H1 (cell line): ENCODE results near the gene GIMAP2. TPM values are rescaled to one million over a fixed set of nuclear protein-coding genes. Genes with fewer than 3 reads are reported as not detected.

ENCODE experiments used
- EZH2 ChIP-seq: fragments of 200-600 bp; sonication (generic); IDR thresholded peaks from 2 replicates; pipeline ENCODE4 v1.7.1; 2012; ENCODE audit warnings: low read depth, mild to moderate bottlenecking, moderate library complexity, low read length, inconsistent platforms; ENCODE audit not compliant: severe bottlenecking
- GABPA ChIP-seq: IDR thresholded peaks from 2 replicates; pipeline ENCODE4 v1.6.1; 2011; ENCODE audit warnings: mild to moderate bottlenecking, low read length, moderate library complexity, borderline replicate concordance; ENCODE audit not compliant: insufficient read depth
- MAFK ChIP-seq: IDR thresholded peaks from 2 replicates; pipeline ENCODE4 v1.6.1; 2012; ENCODE audit warnings: low read depth, mild to moderate bottlenecking, improper control_type of control experiment, low read length
- POU5F1 ChIP-seq: IDR thresholded peaks from 2 replicates; pipeline ENCODE4 v1.6.1; 2011; ENCODE audit warnings: low read depth, mild to moderate bottlenecking, low read length, moderate library complexity
- polyA plus RNA-seq, 7 experiments: library from polyadenylated mRNA; depleted of rRNA in 3 of 7; stranded (reverse) in 5 of 7; unstranded in 2 of 7; fragments of >200 nt in 5 of 7; fragments of 200-250 nt in 2 of 7; gene quantifications; 1 replicate in 5 of 7; 2 replicates in 1 of 7; 4 replicates in 1 of 7; pipeline versions ENCODE4 v1.2.1 to v1.2.3, GENCODE V29; 2011 to 2013; ENCODE audit warnings: missing spikeins in 2 of 7, mixed read lengths in 2 of 7
- total RNA-seq: library from RNA; stranded (reverse); fragmentation: NEBNext Ultra II Directional; extraction: Animal tissue kit (Norgen Biotek cat#: 25700); gene quantifications from 2 replicates; pipeline ENCODE4 v1.2.1, GENCODE V29; 2021

GIMAP2 gene
- total and polyA plus RNA-seq, 2 of the 8 experiments (the other 6 are each of a cell fraction or from before 2014, with no cell fraction given): not detected

- TF ChIP-seq GABPA (no peak), EZH2 (no peak), POU5F1 (no peak), MAFK (no peak)
Observed at GRCh38 chr7:150663802-150664494, 21.6 kb upstream of the GIMAP2 start (continued).
